AG04449 (cell line): ENCODE results near the gene DLX1.
"Not testable (repeated sequence)": the region's sequence is repeated elsewhere in the genome, so short reads cannot be mapped to it uniquely, and the experiment has no call there.

ENCODE experiments used
- CTCF ChIA-PET: fragments of 350-600 bp; formaldehyde crosslinking; extraction: SDS; loops from one replicate; lab custom pipeline; 2021; ENCODE audit warnings: antibody characterized with exemption; lab: Yijun Ruan, JAX
- POLR2A ChIA-PET: fragments of 400-600, 350-600 bp; formaldehyde crosslinking; extraction: SDS; loops from one replicate; lab custom pipeline; 2020; ENCODE audit warnings: antibody characterized with exemption, inconsistent platforms; lab: Yijun Ruan, JAX
- DNase-seq: peaks from one replicate; pipeline ENCODE4 v3.0.0-alpha.2; 2010; ENCODE audit warnings: low read depth, low spot score
- H3K4me3 ChIP-seq: 2 replicates; pipeline ENCODE4 v1.5.1; 2011; ENCODE audit warnings: low read depth, mild to moderate bottlenecking, control low read depth, low read length
- CTCF ChIP-seq: IDR thresholded peaks from one replicate; pipeline ENCODE4 v1.5.1; 2011; ENCODE audit warnings: mild to moderate bottlenecking, moderate library complexity, low read length, control low read depth, inconsistent platforms; ENCODE audit not compliant: insufficient read depth; ENCODE audit errors: missing control alignments

The DLX1 gene

GRCh38 chr2:172107690-172108586 lies 22.6 kb downstream of the DLX1 start:
- no peak for TF ChIP-seq CTCF
- POLR2A ChIA-PET: no interaction called here
- H3K4me3 ChIP-seq: no peak overlapping the region
- CTCF ChIA-PET: interaction anchor here (1.2 to 18.1 kb wide), 11 partner anchors 14 to 536 kb away, joined by 3 to 355 read pairs (median 17); partner anchors contain the start of gene SLC25A12
- no peak for DNase-seq

GRCh38 chr2:172108587-172108930 lies 23.3 kb downstream of the DLX1 start:
- DNase-seq: no peak
- CTCF ChIA-PET: interaction anchor here (1.6 to 18.1 kb wide), 4 partner anchors 13 to 406 kb away, joined by 3 to 355 read pairs (median 128); no protein-coding TSS in a partner anchor
- POLR2A ChIA-PET: no interaction called here
- H3K4me3 ChIP-seq: no peak overlapping the region
- TF ChIP-seq CTCF: no peak

- POLR2A ChIA-PET: no interaction called here
- TF ChIP-seq CTCF: no peak
- CTCF ChIA-PET: interaction anchor here (1.6 to 18.1 kb wide), 4 partner anchors 12 to 407 kb away, joined by 3 to 355 read pairs (median 128); no protein-coding TSS in a partner anchor
- H3K4me3 ChIP-seq: no peak overlapping the region
- DNase-seq: no peak
Observed at GRCh38 chr2:172109256-172109987, 24.1 kb downstream of the DLX1 start.

- DNase-seq: no peak
- CTCF ChIA-PET: interaction anchor here (0.9 to 18.1 kb wide), 2 partner anchors 12 to 407 kb away, joined by 3 to 355 read pairs; no protein-coding TSS in a partner anchor
- no peak for TF ChIP-seq CTCF
- POLR2A ChIA-PET: no interaction called here
- H3K4me3 ChIP-seq: no peak overlapping the region
Observed at GRCh38 chr2:172109988-172110811, 24.9 kb downstream of the DLX1 start.

GRCh38 chr2:172113617-172114016 lies 28.3 kb downstream of the DLX1 start:
- peak; percentile 29 for TF ChIP-seq CTCF
- ChIA-PET POLR2A (interaction anchor here (1.2 kb wide), 1 partner anchor 11 kb away, joined by 3 read pairs; the partner anchor contains the start of gene DLX2), CTCF (interaction anchor here (0.6 to 18.1 kb wide), 36 partner anchors 7 to 1299 kb away, joined by 3 to 355 read pairs (median 4); partner anchors contain the start of gene DLX2)
- H3K4me3 ChIP-seq: no peak overlapping the region
- no peak for DNase-seq

- ChIA-PET POLR2A (interaction anchor here (1.2 kb wide), 1 partner anchor 11 kb away, joined by 3 read pairs; the partner anchor contains the start of gene DLX2), CTCF (interaction anchor here (0.7 to 18.1 kb wide), 30 partner anchors 7 to 1299 kb away, joined by 3 to 355 read pairs (median 6); partner anchors contain the start of gene DLX2)
- H3K4me3 ChIP-seq, DNase-seq: not testable (repeated sequence)
Observed at GRCh38 chr2:172114176-172114575, 28.9 kb downstream of the DLX1 start.
